Esophagus muscularis mucosa (tissue), 4 donors: Measurements from ENCODE around the gene GLS. TPM values are rescaled to one million over a fixed set of nuclear protein-coding genes. Genes with fewer than 3 reads are reported as not detected.

Experiments used
- DNase-seq: peaks from one replicate; pipeline ENCODE4 v3.0.0-alpha.2; 2017; ENCODE audit errors: extremely low spot score
- H3K27ac ChIP-seq, 4 donors: fragments of 200-600 bp; sonication (generic); replicated peaks in 1 of 4; 1 replicate in 3 of 4; 2 replicates in 1 of 4; pipeline ENCODE4 v1.5.1; 2016 to 2019; ENCODE audit warnings: mild to moderate bottlenecking in 1 of 4
- H3K27me3 ChIP-seq, 4 donors: fragments of 200-600 bp; sonication (generic); one replicate each; pipeline versions ENCODE4 v1.5.1 to v1.6.0; 2016 to 2019
- H3K36me3 ChIP-seq, 4 donors: fragments of 200-600 bp; sonication (generic); one replicate each; pipeline ENCODE4 v1.5.1; 2016 to 2019
- H3K4me1 ChIP-seq, 4 donors: fragments of 200-600 bp; sonication (generic); one replicate each; pipeline ENCODE4 v1.5.1; 2016 to 2019
- H3K4me3 ChIP-seq, 4 donors: fragments of 200-600 bp; sonication (generic); 1 replicate in 2 of 4; 2 replicates in 2 of 4; pipeline ENCODE4 v1.5.1; 2016 to 2019; ENCODE audit warnings: mild to moderate bottlenecking in 4 of 4, moderate library complexity in 1 of 4
- H3K9me3 ChIP-seq, 4 donors: fragments of 200-600 bp; sonication (generic); 1 replicate in 3 of 4; 2 replicates in 1 of 4; pipeline ENCODE4 v1.5.1; 2016 to 2019
- CTCF ChIP-seq, 3 experiments: fragments of 200-600 bp in 2 of 3; fragments of 450-650 bp in 1 of 3; sonication (generic) in 2 of 3; IDR thresholded peaks; one replicate each; pipeline ENCODE4 v1.5.1; 2017 to 2019; ENCODE audit warnings: antibody characterized with exemption in 3 of 3, mild to moderate bottlenecking in 2 of 3, moderate library complexity in 1 of 3
- EP300 ChIP-seq: sonication (generic); formaldehyde crosslinking; IDR thresholded peaks from one replicate; pipeline ENCODE4 v1.6.1; 2017; ENCODE audit warnings: antibody characterized with exemption
- POLR2A ChIP-seq: fragments of 450-650 bp; IDR thresholded peaks from one replicate; pipeline ENCODE4 v1.6.1; 2017; ENCODE audit warnings: antibody characterized with exemption, moderate library complexity, mild to moderate bottlenecking, low read depth
- POLR2AphosphoS5 ChIP-seq, 2 donors: sonication (generic); formaldehyde crosslinking; IDR thresholded peaks; one replicate each; pipeline ENCODE4 v1.6.1; 2017; ENCODE audit warnings: antibody characterized with exemption in 2 of 2
- WGBS: methylation state at CpG from one replicate; pipeline ENCODE4 v1.1.5; 2018; 5-methylcytosine and 5-hydroxymethylcytosine counted together
- intact Hi-C: fragments of 100-400 bp; cut with DNase I; formaldehyde crosslinking; loops from one replicate; pipeline ENCODE4 v1.15.1; 2023
- total RNA-seq, 4 donors: library from RNA; depleted of rRNA; stranded (reverse); fragments of >200 nt; gene quantifications; one replicate each; pipeline versions ENCODE4 v1.1.0 to v1.2.1, GENCODE V29; 2016

Gene GLS
- total RNA-seq, 4 donors from 2014 or later: 93.6 to 125 (median 94.0) TPM

- Histone ChIP-seq H3K27me3 (no peaks in the 10 kb centered on the region), H3K4me1 (peaks cover 0 to 20% (median 3%) of the 10 kb centered on the region in 4 donors), H3K9me3 (no peaks in the 10 kb centered on the region), H3K4me3 (no peak overlapping the region), H3K36me3 (peaks cover 47 to 99% (median 83%) of the 10 kb centered on the region in 4 donors), H3K27ac (no peak overlapping the region)
- no peak for DNase-seq
- 87% methylated on average over 11 of the region's 11 CpGs for WGBS
- intact Hi-C loops: no loop called here
- TF ChIP-seq POLR2AphosphoS5 (IDR thresholded peaks at IDR 0.05) (no peak), CTCF (IDR thresholded peaks at IDR 0.05) (no peak), POLR2A (no peak), EP300 (no peak)
These were observed 93.4 kb downstream of the GLS start for GRCh38 chr2:190973726-190974628.

- no peak overlapping the region for H3K27ac ChIP-seq
- H3K4me3 ChIP-seq: no peak overlapping the region
- WGBS: 91% methylated on average over 12 of the region's 12 CpGs
- no peak for DNase-seq
- peaks cover 0 to 27% (median 5%) of the 10 kb centered on the region in 4 donors for H3K4me1 ChIP-seq
- TF ChIP-seq CTCF (IDR thresholded peaks at IDR 0.05) (no peak), POLR2AphosphoS5 (IDR thresholded peaks at IDR 0.05) (no peak), POLR2A (no peak), EP300 (no peak)
- no peaks in the 10 kb centered on the region for H3K27me3 ChIP-seq
- intact Hi-C loops: no loop called here
- H3K36me3 ChIP-seq: peaks cover 48 to 99% (median 82%) of the 10 kb centered on the region in 4 donors
- H3K9me3 ChIP-seq: no peaks in the 10 kb centered on the region
These were observed 94.2 kb downstream of the GLS start for GRCh38 chr2:190974629-190975361.

- TF ChIP-seq CTCF (IDR thresholded peaks at IDR 0.05) (no peak), POLR2AphosphoS5 (IDR thresholded peaks at IDR 0.05) (no peak), EP300 (no peak), POLR2A (no peak)
- peaks cover 39 to 99% (median 76%) of the 10 kb centered on the region in 4 donors for H3K36me3 ChIP-seq
- intact Hi-C loops: no loop called here
These were observed 95.9 kb downstream of the GLS start for GRCh38 chr2:190976521-190976920.

GRCh38 chr2:190977505-190977904, 96.9 kb downstream of the GLS start:
- Histone ChIP-seq H3K4me3 (no peak overlapping the region), H3K4me1 (peaks cover 4 to 26% (median 13%) of the 10 kb centered on the region in 4 donors), H3K9me3 (no peaks in the 10 kb centered on the region), H3K27me3 (no peaks in the 10 kb centered on the region), H3K36me3 (peaks cover 39 to 100% (median 79%) of the 10 kb centered on the region in 4 donors), H3K27ac (no peak overlapping the region)
- TF ChIP-seq CTCF (IDR thresholded peaks at IDR 0.05) (no peak), POLR2AphosphoS5 (IDR thresholded peaks at IDR 0.05) (no peak)
- intact Hi-C loops: no loop called here
- DNase-seq: no peak
- 93% methylated on average over 5 of the region's 5 CpGs for WGBS

More at GRCh38 chr2:190976521-190976920, 95.9 kb downstream of the GLS start:
- Histone ChIP-seq H3K27me3 (no peaks in the 10 kb centered on the region), H3K27ac (no peak overlapping the region), H3K9me3 (no peaks in the 10 kb centered on the region), H3K4me3 (no peak overlapping the region), H3K4me1 (peaks cover 4 to 30% (median 13%) of the 10 kb centered on the region in 4 donors)
- DNase-seq: no peak
- WGBS: 95% methylated on average over 2 of the region's 2 CpGs
